HG02938 (cell line): Measurements from ENCODE around the gene ZFP92.
A peak's percentile ranks its signal among the peaks of the same experiment; 100 is the strongest.

ENCODE experiments used
- ATAC-seq: cut with Tn5 transposase; IDR thresholded peaks from one replicate; pipeline ENCODE4 v1.9.1; 2021; ENCODE audit warnings: mild to moderate bottlenecking, moderate library complexity; ENCODE audit not compliant: unreplicated experiment

The ZFP92 gene

GRCh38 chrX:153408221-153408721 is 3.0 kb upstream of the ZFP92 start:
- ATAC-seq = no peak

GRCh38 chrX:153408871-153409351 is 2.4 kb upstream of the ZFP92 start:
- no peak for ATAC-seq

- no peak for ATAC-seq
Observed at GRCh38 chrX:153409414-153410101, 1.7 kb upstream of the ZFP92 start.

GRCh38 chrX:153410373-153410772 is 899 bp upstream of the ZFP92 start:
- no peak for ATAC-seq

- ATAC-seq = no peak
Observed at GRCh38 chrX:153410888-153411254, 401 bp upstream of the ZFP92 start.

- ATAC-seq = peak; percentile 2
Observed at GRCh38 chrX:153411988-153412574, 809 bp downstream of the ZFP92 start.

GRCh38 chrX:153412746-153413720 is 1.8 kb downstream of the ZFP92 start:
- ATAC-seq = no peak

GRCh38 chrX:153413731-153414130 is 2.5 kb downstream of the ZFP92 start:
- ATAC-seq = no peak

GRCh38 chrX:153414856-153415510 is 3.7 kb downstream of the ZFP92 start:
- ATAC-seq = no peak

- ATAC-seq = no peak
Observed at GRCh38 chrX:153416781-153417450, 5.6 kb downstream of the ZFP92 start.

GRCh38 chrX:153417637-153418036 is 6.4 kb downstream of the ZFP92 start:
- ATAC-seq = no peak

GRCh38 chrX:153420851-153421599 is 9.8 kb downstream of the ZFP92 start:
- no peak for ATAC-seq

GRCh38 chrX:153421856-153422255 is 10.6 kb downstream of the ZFP92 start:
- no peak for ATAC-seq

- no peak for ATAC-seq
Observed at GRCh38 chrX:153423652-153424051, 12.4 kb downstream of the ZFP92 start.

GRCh38 chrX:153426204-153426603 is 14.9 kb downstream of the ZFP92 start:
- ATAC-seq = no peak

GRCh38 chrX:153430796-153431195 is 19.5 kb downstream of the ZFP92 start:
- ATAC-seq = no peak

GRCh38 chrX:153433161-153433680 is 21.9 kb downstream of the ZFP92 start:
- ATAC-seq = no peak

GRCh38 chrX:153433781-153434285 is 22.6 kb downstream of the ZFP92 start:
- no peak for ATAC-seq

- no peak for ATAC-seq
Observed at GRCh38 chrX:153434801-153435200, 23.5 kb downstream of the ZFP92 start.
